Activated CD4-positive, alpha-beta T cell treated with anti-CD3 and anti-CD28 coated beads, Interleukin-2, amount 10 ng/mL, durations not matched to agents 24 days and 14 days (primary cell): Measurements from ENCODE around the gene TRAF1. TPM values are rescaled to one million over a fixed set of nuclear protein-coding genes. Genes with fewer than 3 reads are reported as not detected.

Experiments used
- DNase-seq: peaks from one replicate; pipeline ENCODE4 v3.0.0; 2022
- H3K27ac Mint-ChIP-seq: one replicate; pipeline ENCODE4 v1.8.0; 2022; ENCODE audit warnings: mild to moderate bottlenecking, mixed read lengths
- H3K27me3 Mint-ChIP-seq: one replicate; pipeline ENCODE4 v1.8.0; 2022; ENCODE audit warnings: mixed read lengths
- H3K36me3 Mint-ChIP-seq: one replicate; pipeline ENCODE4 v1.8.0; 2022; ENCODE audit warnings: low read depth, mild to moderate bottlenecking, mixed read lengths
- H3K4me1 Mint-ChIP-seq: one replicate; pipeline ENCODE4 v1.8.0; 2021; ENCODE audit warnings: mixed read lengths
- H3K4me3 Mint-ChIP-seq: one replicate; pipeline ENCODE4 v1.8.0; 2022; ENCODE audit warnings: mild to moderate bottlenecking, moderate library complexity, mixed read lengths
- H3K9me3 Mint-ChIP-seq: one replicate; pipeline ENCODE4 v1.8.0; 2021; ENCODE audit warnings: mixed read lengths
- intact Hi-C: fragments of 100-400 bp; cut with micrococcal nuclease; formaldehyde crosslinking; loops from one replicate; pipeline ENCODE4 v1.15.1; 2023
- total RNA-seq: library from RNA; stranded (reverse); gene quantifications from 2 replicates; pipeline ENCODE4 v1.2.3, GENCODE V29; 2022

The TRAF1 gene
- total RNA-seq, 1 donor from 2014 or later: 166 TPM

DNA sequence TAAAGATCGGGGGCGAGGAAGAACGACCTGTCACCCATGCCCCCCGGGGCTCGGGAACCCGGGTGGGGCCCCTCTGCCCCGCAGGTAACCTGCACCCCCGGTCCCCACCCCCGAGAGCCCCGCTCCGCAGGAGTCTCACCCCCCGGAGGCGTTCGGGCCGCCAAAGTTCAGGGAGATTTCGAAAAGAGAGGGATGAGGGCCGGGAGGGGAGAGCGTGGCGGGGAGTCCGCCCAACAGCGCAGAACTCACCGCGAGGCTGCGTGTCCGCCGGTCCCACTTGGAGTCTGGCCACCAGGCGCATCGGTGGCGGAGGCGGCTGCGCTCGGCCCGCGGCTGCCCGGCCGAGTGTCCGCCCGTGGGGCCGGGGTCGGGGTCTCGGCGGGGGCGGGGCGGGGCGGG lies 49.8 kb downstream of the TRAF1 start, which contains the start of gene PHF19:
Gene PHF19 (minus strand): TSS at position 347 of the 399 bp plus-strand sequence. CDS start 2,447 bp downstream, outside the sequence.
- Mint-ChIP-seq H3K9me3 (no peaks in the 10 kb centered on the region), H3K4me1 (peaks cover 77% of the 10 kb centered on the region), H3K27me3 (no peaks in the 10 kb centered on the region), H3K36me3 (peaks cover 58% of the 10 kb centered on the region), H3K27ac (peak within 1 kb of the TSS; percentile 97), H3K4me3 (peak within 1 kb of the TSS; percentile 97)
- intact Hi-C loops: loop anchor here (1.0 to 2.0 kb wide), 8 partner anchors 9 to 198 kb away; partner anchors contain the start of genes CNTRL and TRAF1
- DNase-seq: peak; percentile 86

GRCh38 chr9:120875954-120876841 lies 50.4 kb downstream of the TRAF1 start:
- Mint-ChIP-seq H3K4me3 (peak overlapping the region; percentile 97), H3K4me1 (peaks cover 73% of the 10 kb centered on the region), H3K27ac (peak overlapping the region; percentile 97), H3K9me3 (no peaks in the 10 kb centered on the region), H3K27me3 (no peaks in the 10 kb centered on the region), H3K36me3 (peaks cover 58% of the 10 kb centered on the region)
- peak; percentile 96 for DNase-seq
- intact Hi-C loops: loop anchor here (1.0 to 2.0 kb wide), 8 partner anchors 8 to 199 kb away; partner anchors contain the start of genes CNTRL and TRAF1

DNA sequence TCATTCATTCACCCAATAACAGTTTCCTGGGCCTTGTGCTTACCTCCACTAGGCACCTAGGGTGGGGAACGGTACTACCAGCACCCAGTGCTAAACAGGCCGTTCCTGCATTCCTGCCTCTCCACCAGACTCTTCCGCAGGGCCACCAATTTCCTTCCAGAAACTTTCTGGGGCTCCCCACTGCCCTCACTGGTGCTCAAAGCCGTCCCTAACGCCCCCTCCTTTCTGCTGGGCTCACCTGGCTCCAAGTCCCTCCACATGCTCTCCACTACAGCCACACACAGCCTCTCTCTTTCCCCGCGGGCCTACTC lies 51.0 kb downstream of the TRAF1 start:
- no peaks in the 10 kb centered on the region for H3K27me3 Mint-ChIP-seq
- peaks cover 73% of the 10 kb centered on the region for H3K4me1 Mint-ChIP-seq
- no peaks in the 10 kb centered on the region for H3K9me3 Mint-ChIP-seq
- DNase-seq: no peak
- H3K36me3 Mint-ChIP-seq: peaks cover 60% of the 10 kb centered on the region
- H3K4me3 Mint-ChIP-seq: peak overlapping the region; percentile 97
- peak overlapping the region; percentile 97 for H3K27ac Mint-ChIP-seq
- intact Hi-C loops: no loop called here

GRCh38 chr9:120875195-120875565 lies 51.4 kb downstream of the TRAF1 start:
- intact Hi-C loops: no loop called here
- Mint-ChIP-seq H3K4me3 (peak overlapping the region; percentile 97), H3K27ac (peak overlapping the region; percentile 97), H3K36me3 (peaks cover 61% of the 10 kb centered on the region), H3K27me3 (no peaks in the 10 kb centered on the region), H3K9me3 (no peaks in the 10 kb centered on the region), H3K4me1 (peaks cover 71% of the 10 kb centered on the region)
- DNase-seq: no peak

DNA sequence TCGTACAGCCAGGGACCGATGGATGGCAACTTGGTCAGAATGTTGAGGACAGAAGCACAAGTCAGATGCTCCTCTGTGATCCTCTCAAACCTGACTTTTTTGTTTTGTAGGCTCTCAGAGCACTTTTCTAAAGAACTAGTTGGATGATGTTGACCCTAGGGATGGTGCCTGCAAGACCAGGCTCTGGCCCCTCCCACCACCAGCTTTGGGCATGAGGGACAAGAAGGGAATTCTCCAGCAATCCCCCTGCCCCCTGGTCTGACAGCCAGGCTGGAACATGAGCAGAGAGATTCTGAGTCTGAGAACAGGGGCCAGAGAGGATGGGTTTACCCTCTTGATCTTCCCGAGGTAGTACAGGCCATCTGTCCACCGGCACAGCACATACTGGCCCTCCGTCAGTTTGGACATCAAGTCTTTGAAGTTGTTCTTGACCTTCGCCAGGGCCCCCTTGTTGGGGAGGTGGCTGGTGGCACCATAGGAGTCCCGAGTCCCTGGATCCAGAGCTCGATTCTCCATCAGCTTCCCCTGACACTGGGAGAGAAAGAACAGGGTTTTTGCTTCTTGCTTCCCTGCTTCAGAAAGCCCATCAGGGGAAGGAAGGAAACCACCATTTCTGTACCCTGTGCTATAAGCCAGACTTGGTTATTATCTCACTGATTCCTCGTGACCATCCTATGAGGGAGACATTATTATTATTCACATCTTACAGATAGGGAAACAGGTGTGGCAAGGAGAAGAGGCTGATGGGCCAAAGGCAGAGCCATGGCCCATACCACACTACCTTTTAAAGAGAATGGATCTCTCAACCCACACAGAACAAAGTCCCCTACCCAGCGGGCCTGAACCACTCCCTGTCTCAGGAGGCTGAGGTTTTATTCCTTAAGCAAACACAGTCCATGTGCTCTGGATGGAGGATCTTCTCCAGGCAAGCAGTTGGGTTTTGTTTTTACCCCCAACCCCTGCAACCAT lies 52.1 kb downstream of the TRAF1 start:
- Mint-ChIP-seq H3K4me1 (peaks cover 70% of the 10 kb centered on the region), H3K27ac (peak overlapping the region; percentile 97), H3K4me3 (peak overlapping the region; percentile 97), H3K27me3 (no peaks in the 10 kb centered on the region), H3K9me3 (no peaks in the 10 kb centered on the region), H3K36me3 (peaks cover 64% of the 10 kb centered on the region)
- intact Hi-C loops: no loop called here
- no peak for DNase-seq

DNA sequence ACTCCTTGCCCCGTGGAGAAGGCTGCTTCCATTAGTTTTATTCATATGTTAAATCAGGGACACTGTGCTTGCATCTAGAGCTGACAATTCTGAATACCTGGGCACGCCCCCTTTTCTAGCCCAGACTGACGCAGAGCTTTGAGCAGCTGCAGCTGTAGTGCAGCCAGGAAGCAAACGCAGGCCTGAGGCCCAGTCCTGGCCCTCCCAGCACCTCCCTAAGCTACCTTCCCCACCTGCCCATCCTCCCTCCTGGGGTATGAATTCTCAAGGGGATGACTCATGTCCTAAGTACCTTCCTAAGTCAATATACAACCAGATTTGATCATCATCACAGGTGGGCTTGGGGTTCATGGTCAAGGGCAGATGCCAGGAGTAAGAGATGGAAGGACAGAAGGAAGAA lies 53.1 kb downstream of the TRAF1 start:
- intact Hi-C loops: no loop called here
- no peak for DNase-seq
- Mint-ChIP-seq H3K27ac (peak overlapping the region; percentile 97), H3K9me3 (no peaks in the 10 kb centered on the region), H3K4me1 (peaks cover 65% of the 10 kb centered on the region), H3K4me3 (peak overlapping the region; percentile 97), H3K27me3 (no peaks in the 10 kb centered on the region), H3K36me3 (peaks cover 61% of the 10 kb centered on the region)

GRCh38 chr9:120872791-120873502 lies 53.6 kb downstream of the TRAF1 start:
- H3K27me3 Mint-ChIP-seq: no peaks in the 10 kb centered on the region
- peaks cover 62% of the 10 kb centered on the region for H3K4me1 Mint-ChIP-seq
- H3K27ac Mint-ChIP-seq: peak overlapping the region; percentile 97
- H3K4me3 Mint-ChIP-seq: peak overlapping the region; percentile 97
- DNase-seq: peak; percentile 72
- peaks cover 67% of the 10 kb centered on the region for H3K36me3 Mint-ChIP-seq
- intact Hi-C loops: no loop called here
- no peaks in the 10 kb centered on the region for H3K9me3 Mint-ChIP-seq

GRCh38 chr9:120870206-120870605 lies 56.4 kb downstream of the TRAF1 start:
- Mint-ChIP-seq H3K27me3 (no peaks in the 10 kb centered on the region), H3K9me3 (no peaks in the 10 kb centered on the region), H3K27ac (peak overlapping the region; percentile 41), H3K4me1 (peaks cover 52% of the 10 kb centered on the region), H3K4me3 (peak overlapping the region; percentile 44), H3K36me3 (peaks cover 69% of the 10 kb centered on the region)
- intact Hi-C loops: no loop called here
- DNase-seq: no peak

DNA sequence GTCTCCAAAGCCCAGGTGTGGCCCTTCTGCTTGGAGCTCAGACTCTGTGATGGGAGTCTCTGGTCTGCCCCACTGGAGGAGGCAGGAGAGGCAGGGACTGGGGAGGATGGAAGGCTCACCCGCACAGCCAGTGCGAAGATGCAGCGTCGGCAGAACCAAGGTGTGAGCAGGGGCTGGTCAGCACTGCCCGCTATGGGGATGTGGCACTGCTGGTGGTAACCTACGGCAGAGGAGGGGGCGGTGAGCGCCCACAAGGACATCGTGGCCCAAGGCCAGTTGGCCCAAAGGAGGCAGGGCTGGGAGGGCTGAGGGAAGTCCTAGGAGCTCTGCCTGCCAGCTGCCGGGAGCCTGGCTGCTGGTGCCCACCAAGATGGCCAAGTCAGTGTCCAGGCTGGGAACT lies 56.9 kb downstream of the TRAF1 start:
- intact Hi-C loops: loop anchor here (1.0 to 5.0 kb wide), 2 partner anchors 26 to 157 kb away; partner anchors contain the start of gene MEGF9
- Mint-ChIP-seq H3K27me3 (no peaks in the 10 kb centered on the region), H3K9me3 (no peaks in the 10 kb centered on the region), H3K27ac (peak overlapping the region; percentile 95), H3K4me1 (peaks cover 50% of the 10 kb centered on the region), H3K36me3 (peaks cover 70% of the 10 kb centered on the region), H3K4me3 (peak overlapping the region; percentile 36)
- DNase-seq: no peak

DNA sequence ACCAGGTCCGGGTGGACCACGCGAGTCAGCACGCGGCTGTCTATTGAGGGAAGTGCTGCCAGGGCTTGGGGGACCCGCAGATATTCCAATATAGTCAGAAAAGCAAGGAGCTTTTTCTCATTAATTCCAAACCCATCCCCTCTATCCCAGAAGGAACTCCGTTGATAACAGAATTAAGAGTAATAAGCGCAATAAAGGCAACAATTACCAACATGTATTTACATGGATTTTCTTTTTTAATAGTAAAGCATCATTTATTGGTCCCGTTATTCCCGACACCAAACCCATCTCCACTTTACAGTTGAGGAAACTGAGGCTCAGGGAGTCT lies 57.3 kb downstream of the TRAF1 start:
- DNase-seq: no peak
- peak overlapping the region; percentile 90 for H3K4me3 Mint-ChIP-seq
- H3K9me3 Mint-ChIP-seq: no peaks in the 10 kb centered on the region
- no peaks in the 10 kb centered on the region for H3K27me3 Mint-ChIP-seq
- H3K4me1 Mint-ChIP-seq: peaks cover 46% of the 10 kb centered on the region
- intact Hi-C loops: loop anchor here (1.0 to 5.0 kb wide), 2 partner anchors 26 to 157 kb away; partner anchors contain the start of gene MEGF9
- peaks cover 67% of the 10 kb centered on the region for H3K36me3 Mint-ChIP-seq
- H3K27ac Mint-ChIP-seq: peak overlapping the region; percentile 95

DNA sequence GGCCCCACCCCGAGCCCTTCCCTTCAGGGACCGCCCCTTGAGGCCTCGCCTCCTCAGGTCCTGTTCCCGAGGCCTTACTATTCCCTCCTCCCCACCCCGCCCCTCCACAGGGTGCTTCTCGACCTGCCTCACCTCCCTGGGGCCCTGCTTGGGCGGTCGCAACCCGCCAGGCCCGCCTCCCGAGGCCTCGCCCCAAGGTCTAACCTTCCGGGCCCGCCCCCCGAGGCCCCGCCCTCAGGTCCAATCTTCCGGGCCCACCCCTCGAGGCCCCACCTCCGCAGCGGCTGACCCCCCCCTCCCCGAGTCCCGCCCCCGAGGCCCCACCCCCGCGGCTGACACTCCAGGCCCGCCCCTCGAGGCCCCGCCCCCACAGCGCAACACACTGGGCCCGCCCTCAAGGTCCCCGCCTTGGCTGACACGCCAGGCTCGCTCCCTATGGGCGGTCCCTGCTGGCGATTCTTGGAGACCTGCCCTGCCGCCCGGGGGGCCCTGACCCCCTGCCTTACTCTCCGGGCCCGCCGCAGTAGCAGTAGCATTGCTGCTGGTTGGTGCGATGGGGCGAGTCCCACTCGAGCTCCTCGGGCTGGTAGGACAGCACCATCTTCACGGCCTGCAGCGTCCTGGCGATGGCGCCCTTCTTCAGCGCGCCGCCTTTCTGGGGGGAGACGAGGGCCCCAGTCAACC lies 57.8 kb downstream of the TRAF1 start:
- Mint-ChIP-seq H3K4me1 (peaks cover 40% of the 10 kb centered on the region), H3K4me3 (peak overlapping the region; percentile 90), H3K36me3 (peaks cover 66% of the 10 kb centered on the region), H3K9me3 (no peaks in the 10 kb centered on the region), H3K27me3 (no peaks in the 10 kb centered on the region), H3K27ac (peak overlapping the region; percentile 95)
- DNase-seq: peak; percentile 98
- intact Hi-C loops: loop anchor here (1.0 to 5.0 kb wide), 5 partner anchors 7 to 157 kb away; partner anchors contain the start of gene MEGF9

- Mint-ChIP-seq H3K9me3 (no peaks in the 10 kb centered on the region), H3K36me3 (peaks cover 63% of the 10 kb centered on the region), H3K27me3 (no peaks in the 10 kb centered on the region), H3K4me1 (peaks cover 35% of the 10 kb centered on the region), H3K27ac (peak overlapping the region; percentile 75), H3K4me3 (peak overlapping the region; percentile 76)
- intact Hi-C loops: loop anchor here (1.0 to 5.0 kb wide), 4 partner anchors 8 to 156 kb away; partner anchors contain the start of gene MEGF9
- DNase-seq: no peak
Observed at GRCh38 chr9:120868339-120868675, 58.3 kb downstream of the TRAF1 start.
